Neural progenitor cell (in vitro differentiated cells): ENCODE measurements around the gene SLC4A7.

ENCODE experiments used
- CTCF ChIP-seq: fragments of 200-600 bp; sonication (generic); IDR thresholded peaks from 2 replicates; pipeline ENCODE4 v1.5.1; 2017; ENCODE audit warnings: antibody characterized with exemption, mild to moderate bottlenecking
- EZH2 ChIP-seq: fragments of 200-600 bp; sonication (generic); IDR thresholded peaks from 2 replicates; pipeline ENCODE4 v1.6.1; 2017; ENCODE audit warnings: antibody characterized with exemption, mild to moderate bottlenecking, moderate library complexity
- EZH2phosphoT487 ChIP-seq: fragments of 200-600 bp; sonication (generic); IDR thresholded peaks from 2 replicates; pipeline ENCODE4 v1.6.1; 2017; ENCODE audit warnings: antibody characterized with exemption

DNA sequence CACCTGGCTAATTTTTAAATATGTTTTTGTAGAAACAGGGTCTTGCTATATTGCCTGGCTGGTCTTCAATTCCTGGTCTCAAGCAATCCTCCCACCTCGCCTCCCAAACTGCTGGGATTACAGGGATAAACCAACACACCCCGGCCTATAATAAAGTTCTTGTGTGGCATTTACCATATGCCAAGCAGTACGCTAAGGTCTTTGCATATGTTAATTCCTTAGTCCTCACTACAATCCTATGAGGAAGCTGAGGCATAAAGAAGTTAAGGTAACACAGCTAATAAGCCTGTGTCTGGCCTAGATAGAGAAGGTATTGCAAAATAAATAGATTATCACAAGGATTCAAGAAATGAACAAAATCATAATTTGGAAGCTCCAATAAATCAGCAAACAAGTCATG is 17.6 kb upstream of the SLC4A7 start:
- TF ChIP-seq CTCF (no peak), EZH2 (no peak), EZH2phosphoT487 (no peak)
